ENCODE measurements around the gene PIR. TPM values are rescaled to one million over a fixed set of nuclear protein-coding genes. Genes with fewer than 3 reads are reported as not detected.

Gene PIR
- total RNA-seq, 1 experiment from 2014 or later, result 58.0 TPM

DNA sequence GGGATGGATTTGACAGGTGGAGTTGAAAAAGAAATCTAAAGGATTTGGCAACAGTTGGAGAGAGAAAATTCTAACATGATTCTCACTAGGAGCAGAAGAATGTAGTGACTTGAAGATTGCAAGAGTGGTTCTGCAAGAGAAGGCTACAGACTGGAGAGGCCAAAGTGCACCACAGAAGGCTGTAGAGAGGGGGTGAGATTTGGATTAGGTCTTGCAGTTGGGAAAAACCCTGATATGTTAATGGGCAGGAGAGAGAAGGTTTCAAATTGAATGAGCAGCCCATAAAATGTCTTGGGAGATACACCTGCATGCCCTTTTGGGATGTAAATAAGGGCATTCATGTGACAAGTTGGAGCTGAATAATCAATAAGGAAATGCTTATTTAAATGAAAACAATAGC is 94.3 kb downstream of the PIR start:
- Histone ChIP-seq H3K27ac (ENCODE audit: low read depth, low read length, poor library complexity, severe bottlenecking) (no peak overlapping the region), H3K27me3 (replicated peaks; ENCODE audit: insufficient read depth, low read depth, low read length, poor library complexity) (no peaks in the 10 kb centered on the region), H3K4me3 (ENCODE audit: low read depth, low read length, poor library complexity, severe bottlenecking) (no peak overlapping the region), H3K9me3 (ENCODE audit: low read depth, low read length, poor library complexity, severe bottlenecking) (no peaks in the 10 kb centered on the region), H3K36me3 (ENCODE audit: insufficient read depth, low read length, poor library complexity, severe bottlenecking) (no peaks in the 10 kb centered on the region), H3K4me1 (ENCODE audit: insufficient read depth, low read length, poor library complexity, severe bottlenecking) (peaks cover 3% of the 10 kb centered on the region)
- TF ChIP-seq EZH2 (IDR thresholded peaks at IDR 0.05; ENCODE audit: borderline replicate concordance, low read depth, low read length, poor library complexity, severe bottlenecking), result no peak
- TF ChIP-seq, protein P1, sequence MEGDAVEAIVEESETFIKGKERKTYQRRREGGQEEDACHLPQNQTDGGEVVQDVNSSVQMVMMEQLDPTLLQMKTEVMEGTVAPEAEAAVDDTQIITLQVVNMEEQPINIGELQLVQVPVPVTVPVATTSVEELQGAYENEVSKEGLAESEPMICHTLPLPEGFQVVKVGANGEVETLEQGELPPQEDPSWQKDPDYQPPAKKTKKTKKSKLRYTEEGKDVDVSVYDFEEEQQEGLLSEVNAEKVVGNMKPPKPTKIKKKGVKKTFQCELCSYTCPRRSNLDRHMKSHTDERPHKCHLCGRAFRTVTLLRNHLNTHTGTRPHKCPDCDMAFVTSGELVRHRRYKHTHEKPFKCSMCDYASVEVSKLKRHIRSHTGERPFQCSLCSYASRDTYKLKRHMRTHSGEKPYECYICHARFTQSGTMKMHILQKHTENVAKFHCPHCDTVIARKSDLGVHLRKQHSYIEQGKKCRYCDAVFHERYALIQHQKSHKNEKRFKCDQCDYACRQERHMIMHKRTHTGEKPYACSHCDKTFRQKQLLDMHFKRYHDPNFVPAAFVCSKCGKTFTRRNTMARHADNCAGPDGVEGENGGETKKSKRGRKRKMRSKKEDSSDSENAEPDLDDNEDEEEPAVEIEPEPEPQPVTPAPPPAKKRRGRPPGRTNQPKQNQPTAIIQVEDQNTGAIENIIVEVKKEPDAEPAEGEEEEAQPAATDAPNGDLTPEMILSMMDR (conservative IDR thresholded peaks at IDR 0.05; ENCODE audit: low read depth, low read length), result no peak
- ChIA-PET POLR2A (ENCODE audit: low non-redundant PET) (no interaction called here), CTCF (no interaction called here)
- intact Hi-C loops (cut with micrococcal nuclease; ENCODE audit: unreplicated experiment), result no loop called here
- no peak for DNase-seq (ENCODE audit: low spot score)
- BruUV-seq (replicated peaks), result no TSS peak

DNA sequence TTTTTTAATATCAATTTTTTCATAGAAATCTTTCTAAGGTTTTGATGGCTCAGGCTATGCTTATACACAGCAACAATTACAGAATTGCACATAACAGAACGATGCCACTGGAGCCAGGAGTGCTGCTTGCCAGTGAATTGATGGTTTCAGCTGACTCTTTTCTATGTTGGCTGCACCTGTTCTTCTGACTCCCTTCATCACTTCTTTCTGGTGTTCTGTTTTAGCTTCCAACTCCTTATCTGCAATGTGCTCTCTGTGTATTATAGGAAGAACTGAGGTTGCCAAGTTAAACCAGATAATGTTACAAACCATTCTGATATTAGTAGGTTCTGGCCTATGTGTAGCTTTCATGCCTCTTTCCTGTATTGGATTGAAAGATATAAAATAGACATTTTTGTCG is 97.3 kb downstream of the PIR start:
- POLR2A ChIA-PET (ENCODE audit: low non-redundant PET), result no interaction called here
- BruUV-seq (replicated peaks), result no TSS peak
- CTCF ChIA-PET, result no interaction called here
- intact Hi-C loops (cut with micrococcal nuclease; ENCODE audit: unreplicated experiment), result no loop called here
- TF ChIP-seq EZH2 (IDR thresholded peaks at IDR 0.05; ENCODE audit: borderline replicate concordance, low read depth, low read length, poor library complexity, severe bottlenecking), result no peak
- TF ChIP-seq, protein P1 (conservative IDR thresholded peaks at IDR 0.05; ENCODE audit: low read depth, low read length), result no peak
- H3K9me3 ChIP-seq (ENCODE audit: low read depth, low read length, poor library complexity, severe bottlenecking), result no peaks in the 10 kb centered on the region
- H3K36me3 ChIP-seq (ENCODE audit: insufficient read depth, low read length, poor library complexity, severe bottlenecking), result no peaks in the 10 kb centered on the region
- H3K27me3 ChIP-seq (replicated peaks; ENCODE audit: insufficient read depth, low read depth, low read length, poor library complexity), result no peaks in the 10 kb centered on the region
- H3K4me1 ChIP-seq (ENCODE audit: insufficient read depth, low read length, poor library complexity, severe bottlenecking), result peaks cover 3% of the 10 kb centered on the region
- no peak for DNase-seq (ENCODE audit: low spot score)
- no peak overlapping the region for H3K4me3 ChIP-seq (ENCODE audit: low read depth, low read length, poor library complexity, severe bottlenecking)
- H3K27ac ChIP-seq (ENCODE audit: low read depth, low read length, poor library complexity, severe bottlenecking), result no peak overlapping the region

DNA sequence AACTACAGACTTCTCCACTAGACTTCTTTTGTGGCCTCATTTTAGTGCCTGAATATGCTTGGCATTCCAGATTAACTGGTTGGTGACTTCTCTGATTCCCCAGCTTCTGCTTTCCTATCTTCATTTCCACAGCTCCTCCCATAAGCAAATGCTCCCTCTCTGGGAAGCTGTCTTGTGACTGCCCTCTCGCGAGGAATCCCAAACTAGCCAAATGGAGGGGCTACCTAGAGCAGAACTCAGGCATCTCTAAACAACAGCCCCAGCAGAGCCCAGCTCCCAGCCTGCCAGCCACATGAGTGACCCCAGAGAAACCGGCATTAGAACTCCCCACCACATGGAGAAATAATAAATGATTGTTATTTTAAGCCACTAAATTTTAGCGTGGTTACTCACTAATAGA is 101.3 kb downstream of the PIR start:
- Histone ChIP-seq H3K27ac (ENCODE audit: low read depth, low read length, poor library complexity, severe bottlenecking) (no peak overlapping the region), H3K4me1 (ENCODE audit: insufficient read depth, low read length, poor library complexity, severe bottlenecking) (no peaks in the 10 kb centered on the region), H3K9me3 (ENCODE audit: low read depth, low read length, poor library complexity, severe bottlenecking) (no peaks in the 10 kb centered on the region), H3K27me3 (replicated peaks; ENCODE audit: insufficient read depth, low read depth, low read length, poor library complexity) (no peaks in the 10 kb centered on the region), H3K4me3 (ENCODE audit: low read depth, low read length, poor library complexity, severe bottlenecking) (no peak overlapping the region), H3K36me3 (ENCODE audit: insufficient read depth, low read length, poor library complexity, severe bottlenecking) (no peaks in the 10 kb centered on the region)
- intact Hi-C loops (cut with micrococcal nuclease; ENCODE audit: unreplicated experiment), result no loop called here
- no TSS peak for BruUV-seq (replicated peaks)
- DNase-seq (ENCODE audit: low spot score), result no peak
- POLR2A ChIA-PET (ENCODE audit: low non-redundant PET), result no interaction called here
- CTCF ChIA-PET, result no interaction called here
- TF ChIP-seq EZH2 (IDR thresholded peaks at IDR 0.05; ENCODE audit: borderline replicate concordance, low read depth, low read length, poor library complexity, severe bottlenecking), result no peak
- TF ChIP-seq, protein P1 (conservative IDR thresholded peaks at IDR 0.05; ENCODE audit: low read depth, low read length), result no peak

Data from A673 (cell line).